Activated CD8-positive, alpha-beta memory T cell treated with anti-CD3 and anti-CD28 coated beads for 36 hours (primary cell): ENCODE data around the gene AFF3. TPM values are rescaled to one million over a fixed set of nuclear protein-coding genes. Genes with fewer than 3 reads are reported as not detected.

Source experiments
- CTCF ChIA-PET: fragments of 350-600 bp; sonication (Branson Sonifier 250); formaldehyde crosslinking; loops from one replicate; lab custom pipeline; 2021; ENCODE audit warnings: antibody characterized with exemption; lab: Charles Lee
- POLR2A ChIA-PET: fragments of 350-600 bp; sonication (Branson Sonifier 250); formaldehyde crosslinking; loops from one replicate; lab custom pipeline; 2021; ENCODE audit warnings: antibody characterized with exemption; lab: Charles Lee
- total RNA-seq, 2 experiments: library from RNA; stranded (reverse); gene quantifications; one replicate each; pipeline ENCODE4 v1.2.3, GENCODE V29; 2021

The AFF3 gene
- total RNA-seq, 2 experiments from 2014 or later = 0.71 to 1.1 TPM

DNA sequence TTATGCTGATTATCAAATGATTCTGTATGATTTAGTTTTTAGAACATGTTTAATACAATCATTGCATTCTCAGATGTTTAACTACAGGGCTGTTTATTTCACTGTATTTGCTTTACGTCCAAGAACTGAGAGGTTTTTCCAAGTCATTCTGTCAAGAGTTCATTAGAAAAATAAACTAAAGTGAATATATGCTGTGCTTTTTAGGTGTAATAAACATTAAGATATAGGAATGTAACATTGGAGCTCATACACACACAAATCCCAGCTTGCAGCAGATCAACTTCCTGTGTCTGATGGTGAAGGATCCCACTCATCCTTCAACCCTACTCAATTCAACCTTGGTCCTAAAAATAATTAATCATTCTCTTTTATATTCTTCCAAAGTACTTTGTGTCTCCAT, 285.0 kb downstream of the AFF3 start:
- ChIA-PET CTCF (no interaction called here), POLR2A (no interaction called here)

DNA sequence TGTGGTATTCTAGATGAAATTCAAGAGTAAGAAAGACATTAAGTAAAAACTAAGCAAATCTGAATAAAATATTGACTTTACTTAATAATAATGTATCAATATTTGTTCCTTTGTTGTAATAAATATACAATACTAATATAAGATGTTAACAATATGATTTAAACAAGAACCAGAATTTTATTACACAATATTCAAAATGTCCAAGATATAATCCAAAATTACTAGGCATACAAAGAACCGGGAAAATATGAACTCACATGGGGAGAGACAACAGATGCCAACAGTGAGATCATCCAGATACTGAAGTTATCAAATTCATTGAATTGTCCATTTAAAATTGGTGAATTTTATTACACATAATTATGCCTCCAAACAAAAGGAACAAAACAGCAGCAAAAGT, 286.3 kb downstream of the AFF3 start:
- POLR2A ChIA-PET = no interaction called here
- CTCF ChIA-PET = no interaction called here

DNA sequence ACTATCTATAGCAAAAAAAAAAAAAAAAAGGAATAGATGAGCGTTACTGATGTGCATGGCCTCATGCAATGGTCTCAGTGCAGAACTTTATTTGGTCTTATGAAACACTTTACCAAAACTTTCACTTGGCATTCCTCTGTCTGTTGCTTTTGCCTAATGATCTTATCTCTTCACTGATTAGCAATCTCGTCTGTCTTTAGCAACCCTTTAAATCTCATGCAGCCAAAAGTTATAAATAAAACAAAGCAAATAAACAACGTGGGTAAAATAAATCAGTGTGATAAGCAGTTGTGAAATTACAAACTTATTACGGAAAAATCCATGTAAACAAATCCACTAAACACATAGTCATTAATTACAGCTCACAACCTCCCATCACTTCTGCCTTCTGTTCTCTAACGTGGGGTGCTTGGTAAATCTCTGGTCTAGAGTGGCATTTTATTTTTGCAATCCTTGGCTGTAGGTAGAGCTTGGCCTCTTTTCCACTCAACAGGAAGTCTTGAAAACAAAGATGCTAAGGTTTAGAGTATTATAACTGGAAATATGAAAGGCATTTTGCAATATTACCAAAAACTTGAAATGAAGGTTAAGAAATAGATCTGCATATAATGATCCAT, 288.0 kb downstream of the AFF3 start:
- ChIA-PET POLR2A (no interaction called here), CTCF (no interaction called here)

DNA sequence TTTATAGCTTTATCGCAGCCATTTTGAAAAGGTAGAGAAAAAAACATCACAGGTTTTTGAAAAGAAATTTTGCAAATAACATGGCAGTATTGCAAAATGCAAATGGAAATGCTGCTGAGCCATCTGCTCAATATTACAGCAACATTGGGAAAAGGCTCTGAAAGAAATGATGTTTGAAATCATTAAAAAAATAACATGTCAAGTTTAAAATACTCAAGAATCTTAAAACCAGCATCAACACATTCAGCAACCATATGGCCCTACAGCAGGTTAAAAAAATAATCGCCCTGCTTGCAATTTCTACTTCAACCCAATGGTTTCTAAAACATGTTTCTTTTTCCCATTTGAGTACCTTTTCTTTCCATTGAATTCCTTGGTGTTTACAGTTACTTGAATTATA, 289.4 kb downstream of the AFF3 start:
- ChIA-PET POLR2A (no interaction called here), CTCF (no interaction called here)

DNA sequence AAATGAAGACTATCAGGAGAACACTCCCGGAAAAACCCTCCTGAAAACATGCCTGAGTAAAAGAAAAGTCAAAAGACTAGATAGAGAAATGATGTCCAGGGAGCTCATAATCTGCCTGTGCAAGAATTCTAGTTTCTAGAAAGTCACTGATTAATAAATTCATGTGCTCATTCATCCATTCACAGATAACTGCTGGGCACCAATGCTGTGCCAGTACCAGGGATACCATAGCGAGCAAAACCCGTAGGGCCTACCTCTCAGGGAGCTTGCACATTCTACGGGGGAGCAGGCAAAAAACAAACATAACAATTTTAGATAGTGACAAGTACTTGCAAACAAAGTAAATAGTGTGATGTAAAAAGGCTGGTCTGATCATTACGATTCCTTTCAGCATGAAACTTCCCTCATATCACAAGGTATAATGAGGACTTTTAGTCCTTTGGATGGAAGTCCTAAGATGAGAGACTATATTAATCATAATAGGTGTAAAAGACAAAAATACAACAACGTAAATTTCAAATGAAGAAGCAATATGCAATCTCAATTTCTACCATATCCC, 289.9 kb downstream of the AFF3 start:
- ChIA-PET CTCF (no interaction called here), POLR2A (no interaction called here)

DNA sequence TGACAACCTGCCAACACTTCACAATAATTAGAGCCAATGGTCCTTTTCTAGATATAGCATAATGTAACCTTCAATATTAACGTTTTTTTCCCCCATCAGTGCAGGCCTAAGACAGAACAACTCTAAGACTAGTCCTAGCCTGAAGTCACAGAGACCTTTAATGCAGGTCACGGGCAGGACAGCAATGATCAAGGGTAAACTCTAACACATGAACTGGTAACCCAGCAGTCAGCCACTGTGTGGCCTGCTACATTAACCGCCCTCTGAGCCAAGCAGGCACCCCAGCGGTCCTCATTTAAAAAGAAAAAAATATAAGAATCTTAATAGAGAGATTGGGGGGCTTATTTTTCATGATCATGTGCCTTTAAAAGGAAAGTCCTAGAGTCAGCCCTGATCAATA, 290.6 kb downstream of the AFF3 start:
- CTCF ChIA-PET = no interaction called here
- POLR2A ChIA-PET = no interaction called here

DNA sequence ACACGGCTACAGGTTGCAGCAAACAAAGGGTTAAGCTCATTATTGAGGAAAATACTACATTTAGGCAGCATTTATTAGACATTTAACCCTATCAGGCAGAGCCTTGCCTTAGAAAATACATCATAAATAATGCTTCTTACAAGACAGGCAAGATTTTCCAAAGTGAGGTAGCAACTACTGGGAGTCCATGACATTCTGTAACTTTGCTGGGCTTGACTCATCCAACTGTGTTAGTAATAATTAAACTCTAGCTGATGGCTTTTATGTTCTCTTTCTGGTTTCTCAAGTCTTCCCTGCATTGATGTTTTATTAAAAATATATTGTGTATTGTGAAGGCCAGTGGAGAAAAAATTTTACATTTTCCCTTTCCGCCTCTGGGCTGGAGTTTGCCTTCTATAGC, 291.3 kb downstream of the AFF3 start:
- POLR2A ChIA-PET = no interaction called here
- CTCF ChIA-PET = no interaction called here

DNA sequence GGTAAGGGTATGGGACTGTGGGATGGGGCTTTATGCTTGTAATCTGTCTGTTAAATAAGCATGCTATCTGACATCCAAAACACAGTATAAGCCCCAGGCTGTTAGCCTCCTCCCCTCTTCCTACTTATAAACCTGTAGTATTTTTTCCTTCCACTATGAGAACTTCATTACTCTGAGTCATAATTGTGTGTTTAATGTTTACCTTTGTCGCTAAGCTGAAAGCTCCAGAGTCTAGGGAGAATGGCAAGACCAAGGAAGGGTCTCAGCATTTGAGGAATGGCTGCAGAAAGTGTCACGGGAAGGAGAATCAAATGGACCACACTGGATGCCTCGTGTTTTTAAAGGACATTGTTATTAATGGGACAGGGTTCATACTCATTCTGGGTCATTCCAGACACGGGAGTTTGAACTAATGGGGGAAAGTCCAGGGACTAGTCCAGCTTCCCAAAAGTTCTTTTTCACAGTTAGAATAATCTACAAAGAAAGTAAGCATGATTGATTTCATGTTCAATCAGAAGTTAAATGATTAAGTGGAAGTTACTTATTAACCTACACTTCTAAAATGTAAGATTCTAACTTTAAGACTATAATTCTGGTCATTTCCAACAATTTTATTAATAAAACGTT, 292.2 kb downstream of the AFF3 start:
- ChIA-PET CTCF (no interaction called here), POLR2A (no interaction called here)

DNA sequence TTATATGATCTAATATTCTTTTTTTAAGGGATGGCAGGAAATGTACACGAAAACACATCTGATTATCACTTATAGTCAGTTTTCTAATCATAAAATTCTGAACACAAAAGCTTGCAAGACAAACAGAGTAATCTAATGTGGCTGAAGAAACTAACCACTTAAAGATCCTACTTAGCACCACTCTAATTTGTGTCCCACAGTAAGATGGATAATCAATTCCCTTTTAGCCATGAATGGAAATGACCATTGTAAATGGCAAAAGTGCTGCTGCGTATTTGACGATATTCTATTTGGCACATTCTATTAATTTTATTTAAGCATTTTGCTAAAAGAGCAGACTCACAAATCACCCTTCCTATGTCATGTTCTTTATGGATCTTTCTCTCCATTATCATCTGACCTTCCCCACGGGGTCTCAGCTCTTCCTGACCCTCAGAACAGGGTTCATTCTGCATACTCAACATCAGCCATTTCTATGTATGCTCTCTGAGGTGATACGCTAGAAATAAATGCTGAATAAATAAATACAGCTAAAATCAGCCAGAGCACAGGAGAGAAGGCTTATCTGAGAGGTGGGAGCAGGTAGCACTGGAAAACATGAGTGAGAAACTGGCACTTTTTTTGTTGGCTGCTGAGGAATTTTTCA, 295.8 kb downstream of the AFF3 start:
- ChIA-PET CTCF (no interaction called here), POLR2A (no interaction called here)

DNA sequence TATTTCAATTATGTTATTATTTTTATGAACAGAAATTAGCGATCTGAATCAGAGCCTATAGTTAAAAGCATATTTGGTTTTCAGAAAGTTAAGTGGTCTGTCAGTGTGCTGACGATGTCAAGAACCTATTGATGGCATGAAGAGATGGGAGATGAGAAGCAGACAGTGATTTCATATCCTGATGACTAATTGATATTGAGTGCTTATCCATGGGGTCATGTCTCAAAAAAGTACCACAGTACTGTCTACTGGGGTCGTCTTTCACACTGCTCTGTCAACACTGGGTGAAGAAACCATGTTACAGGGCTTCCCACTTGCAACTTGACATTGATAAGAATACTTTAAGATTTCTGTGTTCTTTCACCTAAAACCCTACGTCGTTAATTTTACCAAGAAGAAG, 297.1 kb downstream of the AFF3 start:
- ChIA-PET POLR2A (no interaction called here), CTCF (no interaction called here)

DNA sequence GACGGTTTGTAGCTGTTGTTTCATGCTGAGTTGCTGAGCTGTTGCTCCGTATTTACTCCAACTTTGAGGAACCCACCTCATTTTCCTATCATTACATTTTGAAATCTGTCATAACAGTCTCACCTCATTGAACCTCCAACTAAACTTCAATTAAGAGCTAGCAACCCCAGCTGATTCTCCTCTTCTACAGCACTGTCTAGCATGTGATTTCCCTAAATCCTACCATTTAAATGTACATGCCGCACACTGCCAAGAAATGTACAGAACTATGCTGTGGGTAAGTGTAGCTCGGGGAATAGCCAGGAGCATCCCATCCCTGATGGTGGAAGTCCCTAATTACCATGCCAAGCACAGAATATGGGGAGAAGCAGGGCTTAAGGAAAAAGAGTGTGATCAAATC, 299.9 kb downstream of the AFF3 start:
- CTCF ChIA-PET = no interaction called here
- POLR2A ChIA-PET = no interaction called here

DNA sequence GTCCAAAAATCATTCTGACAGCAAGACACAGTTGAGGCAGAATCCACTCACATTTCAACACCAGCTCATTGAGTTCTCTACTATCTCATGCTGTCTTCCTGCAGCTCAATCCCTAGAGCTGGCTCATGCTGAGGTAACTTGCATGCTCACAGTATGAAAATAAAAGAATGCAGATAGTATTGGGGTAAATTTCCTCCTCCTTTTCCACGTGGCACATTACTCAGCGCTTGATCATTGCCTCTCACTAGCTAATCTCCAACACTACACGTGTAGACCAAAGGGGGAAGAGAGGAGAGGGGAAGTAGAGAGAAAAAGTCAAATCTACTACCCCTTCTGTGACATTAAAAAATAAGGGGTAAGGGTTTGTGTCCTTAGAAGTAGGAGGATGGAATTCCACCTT, 300.6 kb downstream of the AFF3 start:
- CTCF ChIA-PET = no interaction called here
- POLR2A ChIA-PET = no interaction called here

DNA sequence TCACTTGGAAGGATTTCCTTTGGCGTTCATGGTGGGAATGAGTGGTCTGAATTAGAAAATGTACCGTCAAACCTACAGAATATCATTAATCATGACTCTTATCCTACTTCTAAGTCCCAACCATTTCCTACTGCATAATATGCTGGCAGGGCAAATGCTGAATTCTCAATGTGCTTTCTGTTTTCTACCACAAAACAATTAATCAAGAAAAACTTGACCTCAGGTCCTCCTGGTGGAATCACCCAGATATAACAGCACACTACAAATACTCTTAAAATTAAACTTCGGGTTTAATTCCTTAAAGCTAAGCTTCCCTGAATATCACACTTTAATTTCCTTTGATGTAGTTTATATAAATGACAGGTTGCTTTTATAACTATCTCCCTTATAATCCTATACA, 301.6 kb downstream of the AFF3 start:
- POLR2A ChIA-PET = no interaction called here
- CTCF ChIA-PET = no interaction called here

DNA sequence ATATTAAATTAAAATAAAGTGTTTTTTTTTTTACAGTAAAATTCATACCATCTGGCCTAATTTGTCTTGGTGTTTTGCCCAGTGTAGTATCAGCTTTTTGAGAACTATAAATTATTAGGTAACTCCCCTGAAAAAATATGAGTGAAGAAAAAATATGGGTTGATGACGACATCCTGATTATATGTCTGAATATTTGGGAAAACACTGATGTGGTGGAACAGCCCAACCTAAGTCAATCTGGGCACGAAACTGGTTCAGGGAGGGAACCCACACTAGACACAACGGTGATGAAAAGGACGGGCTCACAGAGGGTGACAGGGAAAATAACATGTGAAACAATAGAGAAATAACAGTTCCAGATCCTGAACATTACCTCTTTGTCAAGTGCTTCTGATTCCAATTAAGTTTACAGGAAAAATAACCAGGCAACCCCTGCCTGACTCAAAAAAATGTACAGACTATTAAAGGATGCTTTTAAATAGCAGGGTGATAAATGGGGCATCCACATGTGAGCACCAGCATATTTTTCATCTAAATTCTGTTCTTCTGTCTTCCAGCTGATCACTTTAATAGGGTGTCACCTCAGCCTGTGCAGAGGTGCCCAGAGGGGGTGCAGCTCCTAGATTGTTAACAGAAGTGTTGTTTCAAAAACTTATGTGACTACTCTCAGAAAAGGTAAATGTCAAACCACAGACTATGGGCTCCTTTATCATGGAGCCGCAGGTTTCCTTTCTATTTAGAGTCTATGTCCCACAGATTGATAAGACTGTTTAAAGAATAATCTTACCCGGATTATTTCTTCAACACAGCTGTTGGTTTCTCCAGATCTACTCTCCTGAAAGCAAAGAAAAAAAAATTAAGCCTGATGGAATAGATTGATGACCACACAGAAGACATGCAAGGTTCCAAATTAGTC, 305.4 kb downstream of the AFF3 start:
- ChIA-PET CTCF (no interaction called here), POLR2A (no interaction called here)

DNA sequence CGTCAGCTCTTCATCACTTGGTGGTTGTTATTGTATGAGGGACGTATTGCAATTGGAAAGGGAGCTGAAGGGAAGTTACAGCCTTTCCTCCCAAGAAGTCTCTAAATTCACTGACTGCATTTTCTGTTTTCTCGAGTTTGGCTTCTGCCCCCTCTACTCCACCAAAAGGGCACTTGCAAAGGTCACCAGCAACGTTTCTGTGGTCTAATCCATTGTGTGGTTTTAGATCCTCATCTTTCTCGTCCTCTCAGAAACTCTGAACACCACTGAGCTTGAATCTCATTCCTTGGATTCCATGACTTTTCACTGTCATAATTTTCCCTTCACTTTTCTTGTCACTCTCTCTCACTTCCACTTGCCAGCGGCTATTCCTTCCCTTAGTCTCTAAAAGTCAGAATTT, 308.0 kb downstream of the AFF3 start:
- ChIA-PET POLR2A (no interaction called here), CTCF (no interaction called here)

DNA sequence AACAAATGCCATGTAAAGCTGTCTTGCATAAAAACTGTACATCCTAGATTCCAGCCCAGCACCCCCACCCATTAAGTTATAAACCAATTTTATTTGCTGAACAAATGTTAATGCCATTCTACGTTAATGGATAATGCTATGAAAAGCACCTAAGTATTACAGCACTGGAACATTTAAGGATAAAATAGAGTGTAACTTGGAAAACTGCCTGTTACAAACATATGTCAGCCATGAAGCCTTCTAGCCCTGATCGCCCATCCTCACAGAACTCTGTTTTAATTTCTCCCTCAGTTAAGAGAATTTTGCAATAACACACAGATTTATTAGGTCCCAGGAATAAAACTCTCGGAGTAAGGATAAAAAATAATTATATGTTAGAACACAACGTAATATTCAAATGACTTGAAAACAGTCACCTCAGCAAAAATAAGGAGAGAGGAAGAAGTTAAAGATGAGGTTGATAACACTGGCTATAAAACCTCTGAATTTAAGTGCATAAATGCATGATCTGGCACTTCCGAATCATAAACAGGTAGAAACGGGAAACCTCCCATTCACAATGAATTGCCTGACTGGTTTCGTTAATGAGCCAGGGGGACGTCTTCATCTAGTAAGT, 308.7 kb downstream of the AFF3 start:
- ChIA-PET CTCF (no interaction called here), POLR2A (no interaction called here)

DNA sequence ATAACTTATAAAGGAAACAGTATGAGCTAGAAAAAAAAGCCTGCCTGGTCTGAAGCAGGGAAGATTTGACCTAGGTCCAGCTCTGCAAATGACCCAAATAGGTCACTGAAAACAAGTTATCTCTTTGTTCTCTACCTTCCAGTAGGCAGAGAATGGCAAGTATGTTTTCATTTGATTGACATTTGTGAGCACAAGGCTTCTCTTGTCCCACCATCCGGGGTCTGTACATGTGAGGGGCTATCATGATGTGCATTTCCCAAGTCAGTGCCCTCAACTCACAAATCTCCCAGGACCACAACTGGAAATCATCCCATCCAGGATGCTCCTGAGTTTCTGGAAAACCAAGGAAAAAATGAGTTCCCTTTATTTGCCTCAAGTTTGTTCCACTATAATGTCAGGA, 309.5 kb downstream of the AFF3 start:
- POLR2A ChIA-PET = no interaction called here
- CTCF ChIA-PET = no interaction called here

DNA sequence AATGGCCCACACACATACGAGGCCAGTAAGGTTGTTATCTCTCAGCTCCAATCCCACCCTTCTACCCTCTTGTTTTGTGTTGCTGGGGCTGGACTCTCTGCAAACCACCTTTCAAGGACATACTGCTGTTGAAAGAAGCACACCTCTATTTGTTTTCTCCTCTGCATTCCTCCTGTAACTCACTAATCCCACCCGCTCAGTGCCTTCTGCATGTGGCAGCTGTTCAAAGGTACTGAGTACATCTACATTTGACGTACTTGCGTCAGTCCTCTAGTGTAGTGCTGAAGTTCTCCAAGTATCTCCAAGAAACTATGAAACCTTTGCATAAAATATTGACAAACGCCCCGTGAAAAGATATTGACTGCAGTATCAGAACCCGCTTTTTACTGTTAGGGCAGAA, 310.6 kb downstream of the AFF3 start:
- ChIA-PET POLR2A (no interaction called here), CTCF (no interaction called here)

DNA sequence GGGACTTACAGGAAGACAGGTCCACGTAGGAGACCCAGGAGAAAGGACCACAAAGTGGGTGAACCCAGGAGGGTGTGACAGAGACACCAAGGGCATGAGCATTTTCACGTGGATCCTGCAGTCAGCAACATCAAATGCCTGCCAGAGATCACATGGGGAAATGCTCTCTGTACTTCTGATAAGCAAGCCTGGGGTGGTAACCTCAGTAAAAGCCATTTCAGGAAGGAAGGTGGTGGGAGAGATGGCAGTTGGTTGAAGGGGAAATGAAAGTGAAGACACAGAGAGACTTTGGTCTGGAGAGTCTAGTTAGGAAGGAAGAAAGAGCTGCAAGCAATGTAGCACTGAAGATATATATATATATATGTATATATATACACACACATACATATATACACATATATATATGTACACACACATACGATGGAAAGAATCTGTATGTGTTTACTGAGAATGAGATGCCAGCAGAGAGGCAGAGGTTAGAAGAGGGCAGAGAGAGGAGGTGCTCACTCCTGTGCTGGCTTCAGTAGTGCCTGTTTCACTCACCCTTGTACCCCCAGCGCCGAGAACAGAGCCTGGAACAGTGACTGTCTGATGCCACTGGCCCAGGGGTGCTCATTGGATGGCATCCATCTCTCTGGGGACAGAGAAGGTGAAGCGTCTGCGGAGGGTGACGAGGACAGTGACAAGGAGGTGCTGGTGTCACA, 314.9 kb downstream of the AFF3 start:
- CTCF ChIA-PET = no interaction called here
- POLR2A ChIA-PET = no interaction called here
